Pancreas (tissue), 10 donors: Measurements from ENCODE around the gene SRD5A3. TPM values are rescaled to one million over a fixed set of nuclear protein-coding genes. Genes with fewer than 3 reads are reported as not detected.

Source experiments
- ATAC-seq, 4 donors: fragments of 200-7000 bp; cut with Tn5 transposase; one replicate each; pipeline versions ENCODE4 v1.8.0 to v1.9.1; 2020; ENCODE audit warnings: mild to moderate bottlenecking in 4 of 4, moderate library complexity in 4 of 4
- DNase-seq, 6 donors: peaks; one replicate each; pipeline ENCODE4 v3.0.0-alpha.2; 2020
- FAIRE-seq: peaks from 2 replicates; lab custom pipeline; 2012; peaks lifted over from hg19 to GRCh38; lab: Jason Lieb, UNC
- H3K27ac ChIP-seq, 4 donors: fragments of 200-600 bp; sonication (generic); 1 replicate in 3 of 4; 2 replicates in 1 of 4; pipeline versions ENCODE4 v1.5.0 to v1.8.0; 2020
- H3K27me3 ChIP-seq, 4 donors: fragments of 200-600 bp; one replicate each; pipeline ENCODE4 v1.8.0; 2021
- H3K36me3 ChIP-seq, 3 donors: fragments of 200-600 bp; sonication (generic) in 1 of 3; one replicate each; pipeline versions ENCODE4 v1.5.0 to v1.8.0; 2020 to 2021
- H3K4me1 ChIP-seq, 3 donors: fragments of 200-600 bp; one replicate each; pipeline ENCODE4 v1.8.0; 2021
- H3K4me3 ChIP-seq, 4 donors: fragments of 200-600 bp; sonication (generic) in 2 of 4; one replicate each; pipeline versions ENCODE4 v1.5.0 to v1.8.0; 2020 to 2021
- H3K9me3 ChIP-seq, 4 donors: fragments of 200-600 bp; one replicate each; pipeline ENCODE4 v1.8.0; 2021
- WGBS, 2 donors: extraction: QIAGEN DNeasy Blood & Tissue Kit; methylation state at CpG; one replicate each; pipeline ENCODE4 v1.1.7; 2013; 5-methylcytosine and 5-hydroxymethylcytosine counted together
- intact Hi-C, 3 donors: fragments of 100-400 bp; cut with DNase I; formaldehyde crosslinking; loops; one replicate each; pipeline versions ENCODE4 v1.11.1 to v1.14.2; 2022
- polyA plus RNA-seq, 2 donors: library from polyadenylated mRNA; stranded (reverse); fragments of 200-250 nt; gene quantifications; one replicate each; pipeline ENCODE4 v1.2.3, GENCODE V29; 2013
- total RNA-seq, 6 donors: library from RNA; stranded (reverse); fragmentation: NEBNext Ultra II Directional in 4 of 6; extraction: Animal tissue kit (Norgen Biotek cat#: 25700) in 4 of 6; gene quantifications; one replicate each; pipeline versions ENCODE4 v1.2.1 to v1.2.4, GENCODE V29; 2021 to 2023
- TF ChIP-seq, protein P1 (sequence below), 4 donors: fragments of 200-600 bp; sonication (generic) in 3 of 4; IDR thresholded peaks; one replicate each; pipeline versions ENCODE4 v1.5.0 to v1.8.0; 2021; ENCODE audit warnings: antibody characterized with exemption in 4 of 4
- donor health status: healthy with polysubstance abuse.
- donor health status: DM: no; HTN: no; CAD: no; lungs with moderate emphysema.
- donor health status: DM: no; HTN: no; CAD: no.
- donor health status: control.
- donor health status: control.
- donor health status: Bipolar disorder and iron deficiency.
- donor health status: DM: yes; HTN: yes; CAD: no.
- donor health status: DM: no; HTN: no; CAD: no.
- donor health status: DM: no; HTN: no; CAD: no.
- donor health status: DM: yes; HTN: yes; CAD: no.

Gene SRD5A3
- total and polyA plus RNA-seq, 8 donors, result 7.1 to 14.3 (median 10.0) TPM

DNA sequence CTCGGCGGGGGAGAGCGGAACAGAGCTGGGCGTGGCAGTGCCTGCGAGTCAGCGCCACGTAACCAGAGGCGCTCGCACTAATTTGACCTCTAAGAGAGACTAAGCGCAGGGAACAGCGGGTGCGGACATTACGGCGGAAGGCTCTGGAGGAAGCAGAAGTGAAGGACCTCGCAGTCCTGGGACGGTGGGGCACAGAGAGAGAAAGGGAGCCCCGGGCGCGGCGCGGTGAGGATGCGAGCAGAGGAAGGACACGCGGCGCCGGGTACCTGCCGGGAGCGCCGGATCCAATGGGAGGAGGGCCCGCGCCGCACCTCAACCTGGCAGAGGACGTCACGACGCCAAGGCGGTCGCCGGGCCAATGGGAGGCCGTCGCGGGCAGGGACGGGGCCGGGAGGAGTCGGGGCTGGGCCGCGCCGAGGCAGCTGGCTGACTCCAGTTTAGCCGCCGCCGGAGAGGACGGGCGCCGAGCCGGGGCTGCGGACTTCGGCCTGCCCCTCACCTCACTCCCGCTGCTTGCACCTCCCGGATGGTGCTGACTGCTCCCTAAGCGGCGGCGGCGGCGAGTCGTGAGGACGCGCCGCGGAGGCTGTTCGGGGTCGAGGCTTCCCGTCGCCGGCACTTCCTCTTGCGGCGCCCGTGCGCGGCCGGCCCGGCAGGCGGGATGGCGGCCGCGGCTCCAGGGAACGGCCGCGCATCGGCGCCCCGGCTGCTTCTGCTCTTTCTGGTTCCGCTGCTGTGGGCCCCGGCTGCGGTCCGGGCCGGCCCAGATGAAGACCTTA lies 49.7 kb downstream of the SRD5A3 start, which contains the start of gene TMEM165:
TSS of gene TMEM165 (plus strand) at position 429 of the 779 bp plus-strand sequence. CDS start at position 662, 233 bp downstream.
- FAIRE-seq (no peak), DNase-seq (peak; percentile 93 to 99 (median 95)), ATAC-seq (peak; percentile 93 to 97 (median 96))
- peaks cover 3 to 18% (median 9%) of the 10 kb centered on the region in 3 donors for H3K4me1 ChIP-seq
- H3K4me3 ChIP-seq, result peak within 1 kb of the TSS; percentile 92 to 99 (median 94)
- no peaks in the 10 kb centered on the region for H3K36me3 ChIP-seq
- H3K9me3 ChIP-seq, result no peaks in the 10 kb centered on the region
- WGBS, 2 donors, result 0 to 1% methylated on average over 57 to 95 of the region's 95 CpGs
- H3K27ac ChIP-seq, result peak within 1 kb of the TSS; percentile 96 to 99 (median 97)
- intact Hi-C loops, result no loop called here
- TF ChIP-seq, protein P1, sequence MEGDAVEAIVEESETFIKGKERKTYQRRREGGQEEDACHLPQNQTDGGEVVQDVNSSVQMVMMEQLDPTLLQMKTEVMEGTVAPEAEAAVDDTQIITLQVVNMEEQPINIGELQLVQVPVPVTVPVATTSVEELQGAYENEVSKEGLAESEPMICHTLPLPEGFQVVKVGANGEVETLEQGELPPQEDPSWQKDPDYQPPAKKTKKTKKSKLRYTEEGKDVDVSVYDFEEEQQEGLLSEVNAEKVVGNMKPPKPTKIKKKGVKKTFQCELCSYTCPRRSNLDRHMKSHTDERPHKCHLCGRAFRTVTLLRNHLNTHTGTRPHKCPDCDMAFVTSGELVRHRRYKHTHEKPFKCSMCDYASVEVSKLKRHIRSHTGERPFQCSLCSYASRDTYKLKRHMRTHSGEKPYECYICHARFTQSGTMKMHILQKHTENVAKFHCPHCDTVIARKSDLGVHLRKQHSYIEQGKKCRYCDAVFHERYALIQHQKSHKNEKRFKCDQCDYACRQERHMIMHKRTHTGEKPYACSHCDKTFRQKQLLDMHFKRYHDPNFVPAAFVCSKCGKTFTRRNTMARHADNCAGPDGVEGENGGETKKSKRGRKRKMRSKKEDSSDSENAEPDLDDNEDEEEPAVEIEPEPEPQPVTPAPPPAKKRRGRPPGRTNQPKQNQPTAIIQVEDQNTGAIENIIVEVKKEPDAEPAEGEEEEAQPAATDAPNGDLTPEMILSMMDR (IDR thresholded peaks at IDR 0.05), result no peak
- H3K27me3 ChIP-seq, result no peaks in the 10 kb centered on the region

GRCh38 chr4:55396308-55397125 lies 50.5 kb downstream of the SRD5A3 start:
- DNase-seq (peak; percentile 43 to 79 (median 62)), FAIRE-seq (no peak), ATAC-seq (peak; percentile 46 to 65 (median 52))
- no peaks in the 10 kb centered on the region for H3K9me3 ChIP-seq
- WGBS, 2 donors, result 0% methylated on average over 41 of the region's 41 CpGs
- H3K27me3 ChIP-seq, result no peaks in the 10 kb centered on the region
- peaks cover 10 to 22% (median 14%) of the 10 kb centered on the region in 3 donors for H3K4me1 ChIP-seq
- peak overlapping the region; percentile 96 to 99 (median 97) for H3K27ac ChIP-seq
- H3K36me3 ChIP-seq, result no peaks in the 10 kb centered on the region
- intact Hi-C loops, result no loop called here
- TF ChIP-seq, protein P1 (IDR thresholded peaks at IDR 0.05), result no peak
- peak overlapping the region; percentile 92 to 99 (median 94) for H3K4me3 ChIP-seq

GRCh38 chr4:55397126-55397436 lies 51.0 kb downstream of the SRD5A3 start:
- H3K27me3 ChIP-seq, result no peaks in the 10 kb centered on the region
- TF ChIP-seq, protein P1 (IDR thresholded peaks at IDR 0.05), result no peak
- intact Hi-C loops, result no loop called here
- no peaks in the 10 kb centered on the region for H3K9me3 ChIP-seq
- peak overlapping the region; percentile 96 to 99 (median 97) for H3K27ac ChIP-seq
- peak overlapping the region; percentile 92 to 99 (median 94) for H3K4me3 ChIP-seq
- ATAC-seq (no peak), FAIRE-seq (no peak), DNase-seq (no peak)
- no peaks in the 10 kb centered on the region for H3K36me3 ChIP-seq
- 5 to 6% methylated on average over 7 of the region's 7 CpGs for WGBS, 2 donors
- peaks cover 10 to 22% (median 14%) of the 10 kb centered on the region in 3 donors for H3K4me1 ChIP-seq

- intact Hi-C loops, result no loop called here
- DNase-seq (no peak), ATAC-seq (peak in 2 of 4 donors; percentile 8 to 34), FAIRE-seq (no peak)
- H3K36me3 ChIP-seq, result no peaks in the 10 kb centered on the region
- peak overlapping the region; percentile 92 to 99 (median 94) for H3K4me3 ChIP-seq
- 22 to 25% methylated on average over 15 of the region's 15 CpGs for WGBS, 2 donors
- H3K27ac ChIP-seq, result peak overlapping the region; percentile 96 to 99 (median 97)
- peaks cover 10 to 22% (median 14%) of the 10 kb centered on the region in 3 donors for H3K4me1 ChIP-seq
- H3K27me3 ChIP-seq, result no peaks in the 10 kb centered on the region
- TF ChIP-seq, protein P1 (IDR thresholded peaks at IDR 0.05), result no peak
- no peaks in the 10 kb centered on the region for H3K9me3 ChIP-seq
Observed at GRCh38 chr4:55397520-55398321, 51.7 kb downstream of the SRD5A3 start.
